ENCODE measurements around the gene PABPC1L2B. TPM values are rescaled to one million over a fixed set of nuclear protein-coding genes. Genes with fewer than 3 reads are reported as not detected.
"Not testable (repeated sequence)": the region's sequence is repeated elsewhere in the genome, so short reads cannot be mapped to it uniquely, and the experiment has no call there.

PABPC1L2B gene
- not detected in 2 replicates for total RNA-seq

GRCh38 chrX:73002733-73003132, at the start of gene PABPC1L2B:
Gene PABPC1L2B, plus strand, starts transcription at chrX:73002939. Its CDS starts 704 bp downstream, at chrX:73003643.
- DNase-seq (ENCODE audit: low spot score); H3K36me3 Mint-ChIP-seq (ENCODE audit: low read depth); H3K4me1 Mint-ChIP-seq (ENCODE audit: low read depth); H3K9me3 Mint-ChIP-seq; H3K27ac Mint-ChIP-seq; H3K4me3 Mint-ChIP-seq; intact Hi-C loops (cut with micrococcal nuclease); H3K27me3 Mint-ChIP-seq (ENCODE audit: insufficient read depth): not testable (repeated sequence)

- H3K36me3 Mint-ChIP-seq (ENCODE audit: low read depth); H3K9me3 Mint-ChIP-seq; H3K27ac Mint-ChIP-seq; H3K4me1 Mint-ChIP-seq (ENCODE audit: low read depth); intact Hi-C loops (cut with micrococcal nuclease); H3K4me3 Mint-ChIP-seq; H3K27me3 Mint-ChIP-seq (ENCODE audit: insufficient read depth); DNase-seq (ENCODE audit: low spot score): not testable (repeated sequence)
Measured at GRCh38 chrX:72959971-72960370, 42.8 kb upstream of the PABPC1L2B start.

GRCh38 chrX:72971859-72972258, 30.9 kb upstream of the PABPC1L2B start:
- H3K4me3 Mint-ChIP-seq; H3K36me3 Mint-ChIP-seq (ENCODE audit: low read depth); H3K27me3 Mint-ChIP-seq (ENCODE audit: insufficient read depth); H3K27ac Mint-ChIP-seq; H3K4me1 Mint-ChIP-seq (ENCODE audit: low read depth); DNase-seq (ENCODE audit: low spot score); intact Hi-C loops (cut with micrococcal nuclease); H3K9me3 Mint-ChIP-seq: not testable (repeated sequence)

GRCh38 chrX:72974885-72975284, 27.9 kb upstream of the PABPC1L2B start:
- H3K4me1 Mint-ChIP-seq (ENCODE audit: low read depth); H3K4me3 Mint-ChIP-seq; H3K36me3 Mint-ChIP-seq (ENCODE audit: low read depth); H3K9me3 Mint-ChIP-seq; H3K27ac Mint-ChIP-seq; DNase-seq (ENCODE audit: low spot score); H3K27me3 Mint-ChIP-seq (ENCODE audit: insufficient read depth); intact Hi-C loops (cut with micrococcal nuclease): not testable (repeated sequence)

GRCh38 chrX:72980894-72981469, 21.8 kb upstream of the PABPC1L2B start:
- intact Hi-C loops (cut with micrococcal nuclease); H3K36me3 Mint-ChIP-seq (ENCODE audit: low read depth); H3K9me3 Mint-ChIP-seq; H3K4me1 Mint-ChIP-seq (ENCODE audit: low read depth); H3K4me3 Mint-ChIP-seq; H3K27ac Mint-ChIP-seq; DNase-seq (ENCODE audit: low spot score); H3K27me3 Mint-ChIP-seq (ENCODE audit: insufficient read depth): not testable (repeated sequence)

- H3K27me3 Mint-ChIP-seq (ENCODE audit: insufficient read depth); H3K36me3 Mint-ChIP-seq (ENCODE audit: low read depth); H3K4me1 Mint-ChIP-seq (ENCODE audit: low read depth); H3K4me3 Mint-ChIP-seq; H3K27ac Mint-ChIP-seq; H3K9me3 Mint-ChIP-seq; DNase-seq (ENCODE audit: low spot score); intact Hi-C loops (cut with micrococcal nuclease): not testable (repeated sequence)
Measured at GRCh38 chrX:73004032-73004431, 1.3 kb downstream of the PABPC1L2B start.

GRCh38 chrX:73021361-73022092, 18.8 kb downstream of the PABPC1L2B start:
- intact Hi-C loops (cut with micrococcal nuclease), result no loop called here
- Mint-ChIP-seq H3K4me1 (ENCODE audit: low read depth) (no peaks in the 10 kb centered on the region), H3K36me3 (ENCODE audit: low read depth) (no peaks in the 10 kb centered on the region), H3K27ac (no peak overlapping the region), H3K27me3 (ENCODE audit: insufficient read depth) (no peaks in the 10 kb centered on the region), H3K9me3 (no peaks in the 10 kb centered on the region), H3K4me3 (no peak overlapping the region)
- DNase-seq (ENCODE audit: low spot score), result no peak

- H3K9me3 Mint-ChIP-seq; H3K27me3 Mint-ChIP-seq (ENCODE audit: insufficient read depth); H3K36me3 Mint-ChIP-seq (ENCODE audit: low read depth); intact Hi-C loops (cut with micrococcal nuclease); H3K4me1 Mint-ChIP-seq (ENCODE audit: low read depth); H3K4me3 Mint-ChIP-seq; H3K27ac Mint-ChIP-seq; DNase-seq (ENCODE audit: low spot score): not testable (repeated sequence)
Measured at GRCh38 chrX:73022093-73022445, 19.3 kb downstream of the PABPC1L2B start.

GRCh38 chrX:73028876-73029275, 26.1 kb downstream of the PABPC1L2B start:
- Mint-ChIP-seq H3K9me3 (no peaks in the 10 kb centered on the region), H3K27me3 (ENCODE audit: insufficient read depth) (no peaks in the 10 kb centered on the region), H3K27ac (no peak overlapping the region), H3K36me3 (ENCODE audit: low read depth) (no peaks in the 10 kb centered on the region), H3K4me3 (no peak overlapping the region), H3K4me1 (ENCODE audit: low read depth) (no peaks in the 10 kb centered on the region)
- no peak for DNase-seq (ENCODE audit: low spot score)
- intact Hi-C loops (cut with micrococcal nuclease), result no loop called here

Other genes with a start within 250 kb of the PABPC1L2B start
- not detected in 2 replicates for gene DMRTC1B, start 226.0 kb upstream of the PABPC1L2B start, total RNA-seq
- gene FAM236B, start 220.3 kb upstream of the PABPC1L2B start, total RNA-seq, result not detected in 2 replicates
- gene FAM236D, start 194.7 kb upstream of the PABPC1L2B start, total RNA-seq, result not detected in 2 replicates
- gene FAM236C, start 90.3 kb upstream of the PABPC1L2B start, total RNA-seq, result not detected in 2 replicates
- not detected in 2 replicates for gene FAM236A, start 64.7 kb upstream of the PABPC1L2B start, total RNA-seq
- gene DMRTC1, start 59.1 kb upstream of the PABPC1L2B start, total RNA-seq, result not detected in 2 replicates
- not detected in 2 replicates for gene PABPC1L2A, start 76.6 kb downstream of the PABPC1L2B start, total RNA-seq
- 1.7 and 1.8 TPM in 2 replicates for gene NAP1L2, start 211.9 kb downstream of the PABPC1L2B start, total RNA-seq

All from activated T-helper 1 cell treated with anti-CD3 and anti-CD28 coated beads, Interleukin-12 subunit alpha, Interleukin-12 subunit beta, Interleukin-2, Interleukin-4 antibody, amounts not matched to agents 30 ng/mL and 10 ng/mL and 1 ng/mL, durations not matched to agents 14 hours and 24 hours and 36 hours (primary cell).